Forelimb muscle (tissue), 1 donor: ENCODE results near the gene TMEM145. TPM values are rescaled to one million over a fixed set of nuclear protein-coding genes. Genes with fewer than 3 reads are reported as not detected.
A peak's percentile ranks its signal among the peaks of the same experiment; 100 is the strongest.
"Not testable (repeated sequence)": the region's sequence is repeated elsewhere in the genome, so short reads cannot be mapped to it uniquely, and the experiment has no call there.

Source experiments
- DNase-seq: peaks from one replicate; pipeline ENCODE4 v3.0.0-alpha.2; 2013; ENCODE audit warnings: low read depth
- polyA plus RNA-seq: library from polyadenylated mRNA; unstranded; fragments of 120-200 nt; gene quantifications from one replicate; pipeline ENCODE4 v1.2.1, GENCODE V29; 2013; ENCODE audit not compliant: insufficient read length

The TMEM145 gene
- 0.43 TPM for polyA plus RNA-seq

DNA sequence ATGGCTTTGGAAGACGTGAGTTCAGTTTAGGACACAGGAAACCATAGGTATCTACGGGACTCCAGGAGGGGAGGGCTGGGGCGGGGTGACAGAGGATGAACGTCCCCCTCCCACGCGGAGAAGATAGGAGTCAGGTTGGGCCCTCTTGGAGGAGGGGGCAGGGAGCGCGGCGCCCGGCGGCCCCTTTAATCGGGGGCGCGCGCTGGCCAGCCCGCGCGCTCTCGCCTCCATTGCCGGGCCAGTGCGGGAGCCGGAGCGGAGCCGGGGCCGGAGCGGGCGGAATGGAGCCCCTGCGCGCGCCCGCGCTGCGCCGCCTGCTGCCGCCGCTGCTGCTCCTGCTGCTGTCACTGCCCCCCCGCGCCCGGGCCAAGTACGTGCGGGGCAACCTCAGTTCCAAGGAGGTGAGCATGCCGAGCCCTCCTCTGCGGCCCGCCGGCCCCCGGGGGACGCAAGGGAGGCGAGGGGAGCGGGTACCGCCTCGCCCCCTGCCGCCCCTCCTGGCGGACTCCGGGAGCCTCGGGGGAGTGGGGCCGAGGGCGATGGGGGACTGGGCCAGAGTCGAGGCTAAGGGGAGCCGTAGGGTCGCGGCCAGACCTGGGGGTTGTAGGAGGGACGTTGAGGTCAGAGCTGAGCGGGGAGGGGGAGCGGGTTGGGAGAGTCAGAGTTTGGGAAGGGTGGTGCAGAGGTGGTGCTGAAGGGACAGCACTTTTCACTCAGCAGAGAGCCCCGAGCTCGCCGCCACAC lies at the start of gene TMEM145:
TMEM145 (plus strand) TSS at position 214 of the 744 bp plus-strand sequence; CDS start at position 282, 68 bp downstream.
- no peak for DNase-seq

GRCh38 chr19:42266105-42266504 lies 47.0 kb upstream of the TMEM145 start:
- not testable (repeated sequence) for DNase-seq

- DNase-seq, result not testable (repeated sequence)
These were observed 46.0 kb upstream of the TMEM145 start for GRCh38 chr19:42266928-42267603.

DNA sequence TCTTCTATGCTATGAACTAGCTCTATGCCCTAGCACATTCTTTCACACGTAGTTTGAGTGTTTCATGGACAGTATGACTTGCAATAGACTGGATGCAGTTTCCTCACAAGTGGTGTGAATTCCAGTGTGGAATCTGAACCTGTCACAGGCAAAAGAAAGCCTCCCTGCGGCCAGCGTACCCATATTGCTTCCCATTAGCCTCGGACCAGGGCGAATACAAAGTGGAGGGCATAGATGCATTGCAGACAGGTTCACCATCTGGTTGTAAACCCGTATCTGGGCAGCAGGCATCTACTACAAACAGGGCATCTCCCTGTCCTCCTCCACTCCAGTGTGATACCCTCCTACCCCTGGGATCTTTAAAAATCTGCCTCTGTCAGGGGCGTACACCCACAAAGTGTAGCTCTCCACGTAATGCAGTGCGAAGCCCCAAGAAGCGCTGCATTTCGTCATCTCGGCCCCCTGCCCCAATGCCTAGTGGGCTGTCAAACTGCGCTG lies 45.4 kb upstream of the TMEM145 start:
- DNase-seq, result no peak

GRCh38 chr19:42268142-42268703 lies 44.9 kb upstream of the TMEM145 start:
- DNase-seq, result peak; percentile 99

GRCh38 chr19:42268704-42269477 lies 44.2 kb upstream of the TMEM145 start, which contains the start of gene CIC:
Gene CIC, plus strand, starts transcription at chr19:42269252. Its CDS starts 2,532 bp downstream, at chr19:42271784.
- DNase-seq, result peak; percentile 100

GRCh38 chr19:42269478-42270345 lies 43.4 kb upstream of the TMEM145 start:
- no peak for DNase-seq

DNA sequence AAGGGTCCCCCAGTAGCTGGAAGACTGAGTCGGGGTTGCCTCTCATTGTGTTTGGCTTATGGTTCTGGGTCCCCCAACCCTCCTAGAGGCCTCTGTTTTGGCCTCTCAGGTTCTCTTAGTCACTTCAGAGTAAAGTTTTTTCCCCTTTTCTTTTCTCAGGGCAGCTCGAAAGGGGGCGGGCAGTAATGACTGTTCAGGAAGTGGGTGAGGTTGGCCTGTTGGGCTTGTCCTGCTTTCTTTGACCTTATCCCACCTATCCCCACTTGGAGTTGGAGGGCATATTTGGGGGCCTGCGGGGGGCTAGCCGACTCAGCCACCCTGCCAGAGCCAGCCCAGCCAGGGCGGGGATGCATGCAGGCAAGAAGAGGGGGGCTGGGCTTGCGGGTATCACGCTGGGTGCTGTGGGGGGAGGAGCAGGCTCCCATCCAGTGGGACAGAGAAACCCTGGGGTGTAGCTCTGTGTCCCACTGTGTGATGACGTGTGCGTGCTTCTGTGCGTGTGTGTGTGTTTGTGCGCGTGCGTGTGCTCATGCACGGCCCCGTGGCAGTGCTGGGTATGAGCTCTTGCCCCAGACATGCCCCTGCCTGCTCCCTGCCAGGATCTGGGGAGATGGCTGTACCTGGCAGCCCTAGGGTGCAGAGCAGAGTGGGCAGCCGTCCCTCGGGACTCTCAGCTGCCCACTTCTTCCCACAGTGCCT lies 42.6 kb upstream of the TMEM145 start:
- no peak for DNase-seq

- DNase-seq, result no peak
These were observed 42.1 kb upstream of the TMEM145 start for GRCh38 chr19:42271045-42271419.

DNA sequence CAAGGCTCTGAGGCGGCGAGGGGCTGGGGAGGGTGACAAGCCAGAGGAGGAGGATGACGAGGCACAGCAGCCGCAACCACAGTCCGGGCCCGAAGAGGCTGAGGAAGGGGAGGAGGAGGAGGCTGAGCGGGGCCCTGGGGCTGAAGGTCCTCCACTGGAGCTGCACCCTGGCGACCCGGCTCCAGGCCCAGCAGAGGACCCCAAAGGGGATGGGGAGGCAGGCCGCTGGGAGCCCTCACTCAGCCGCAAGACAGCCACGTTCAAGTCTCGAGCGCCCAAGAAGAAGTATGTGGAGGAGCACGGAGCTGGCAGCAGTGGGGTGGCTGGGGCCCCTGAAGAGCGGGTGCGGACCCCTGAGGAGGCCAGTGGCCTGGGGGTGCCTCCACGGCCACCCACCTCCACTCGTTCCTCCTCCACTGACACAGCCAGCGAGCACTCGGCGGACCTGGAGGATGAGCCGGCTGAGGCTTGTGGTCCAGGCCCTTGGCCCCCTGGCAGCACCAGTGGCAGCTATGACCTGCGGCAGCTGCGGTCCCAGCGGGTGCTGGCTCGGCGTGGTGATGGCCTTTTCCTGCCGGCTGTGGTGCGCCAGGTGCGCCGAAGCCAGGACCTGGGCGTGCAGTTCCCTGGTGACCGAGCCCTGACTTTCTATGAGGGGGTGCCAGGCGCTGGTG lies 41.1 kb upstream of the TMEM145 start:
- no peak for DNase-seq

GRCh38 chr19:42272535-42272897 lies 40.6 kb upstream of the TMEM145 start:
- no peak for DNase-seq

DNA sequence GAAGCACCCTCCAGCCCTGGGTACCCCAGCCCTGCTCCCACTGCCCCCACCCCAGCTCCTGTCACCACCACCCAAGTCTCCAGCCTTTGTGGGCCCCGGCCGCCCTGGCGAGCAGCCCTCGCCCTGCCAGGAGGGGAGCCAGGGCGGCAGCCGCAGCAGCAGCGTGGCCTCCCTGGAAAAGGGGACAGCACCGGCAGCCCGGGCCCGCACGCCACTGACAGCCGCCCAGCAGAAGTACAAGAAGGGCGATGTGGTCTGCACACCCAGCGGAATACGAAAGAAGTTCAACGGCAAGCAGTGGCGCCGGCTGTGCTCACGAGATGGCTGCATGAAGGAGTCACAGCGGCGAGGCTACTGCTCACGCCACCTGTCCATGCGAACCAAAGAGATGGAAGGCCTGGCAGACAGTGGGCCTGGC lies 40.1 kb upstream of the TMEM145 start:
- DNase-seq, result no peak

GRCh38 chr19:42273407-42274064 lies 39.6 kb upstream of the TMEM145 start:
- DNase-seq, result no peak

GRCh38 chr19:42274065-42274682 lies 38.9 kb upstream of the TMEM145 start:
- no peak for DNase-seq

- DNase-seq, result no peak
These were observed 38.0 kb upstream of the TMEM145 start for GRCh38 chr19:42275103-42275502.

DNA sequence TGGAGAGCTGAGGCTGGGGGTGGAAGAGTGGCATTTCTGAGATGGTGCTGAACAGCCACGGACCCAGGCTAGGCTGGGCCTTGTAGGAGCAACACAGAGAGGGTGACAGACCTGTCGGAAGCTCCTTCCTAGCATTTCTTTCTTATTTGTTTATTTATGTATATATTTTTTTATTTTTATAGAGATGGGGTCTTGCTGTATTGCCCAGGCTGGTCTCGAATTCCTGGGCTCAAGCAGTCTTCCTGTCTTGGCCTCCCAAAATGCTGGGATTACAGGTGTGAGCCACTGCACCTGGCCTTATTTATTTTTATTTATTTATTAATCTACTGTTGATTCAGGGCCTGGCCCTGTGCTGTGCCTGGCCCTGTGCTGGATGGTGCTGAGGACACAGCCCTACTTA lies 37.6 kb upstream of the TMEM145 start:
- no peak for DNase-seq

- DNase-seq, result no peak
These were observed 36.8 kb upstream of the TMEM145 start for GRCh38 chr19:42276284-42276683.

DNA sequence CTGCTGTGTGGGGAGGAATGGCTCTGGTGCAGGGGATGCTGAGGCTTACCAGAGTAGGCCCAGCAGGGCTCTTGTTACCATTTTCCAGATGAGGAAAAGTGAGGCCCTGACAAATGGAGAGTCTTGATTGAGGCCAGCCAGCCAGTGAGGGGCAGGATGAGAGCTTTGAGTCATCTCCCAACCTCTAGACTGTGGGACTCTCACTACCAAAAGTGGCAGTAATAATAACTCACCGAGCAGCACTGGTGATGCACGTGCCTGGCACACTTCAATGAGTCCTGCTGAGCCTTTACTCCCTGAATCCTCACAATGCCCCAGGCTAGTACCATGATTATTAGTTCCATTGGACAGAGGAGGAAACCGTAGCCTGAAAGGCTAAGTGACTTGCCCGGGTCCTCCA lies 36.3 kb upstream of the TMEM145 start:
- DNase-seq, result no peak
